WI38 (cell line): ENCODE data around the gene SYTL1.

Experiments
- H3K4me3 ChIP-seq: 2 replicates; pipeline ENCODE4 v1.5.1; 2011; ENCODE audit warnings: low read depth, mild to moderate bottlenecking, control low read depth, low read length
- TF ChIP-seq, protein P1 (sequence below): IDR thresholded peaks from 2 replicates; pipeline ENCODE4 v1.5.1; 2012; ENCODE audit warnings: low read depth, mild to moderate bottlenecking, control low read depth, low read length

SYTL1 gene

GRCh38 chr1:27342391-27342777 lies 562 bp downstream of the SYTL1 start:
- TF ChIP-seq, protein P1, sequence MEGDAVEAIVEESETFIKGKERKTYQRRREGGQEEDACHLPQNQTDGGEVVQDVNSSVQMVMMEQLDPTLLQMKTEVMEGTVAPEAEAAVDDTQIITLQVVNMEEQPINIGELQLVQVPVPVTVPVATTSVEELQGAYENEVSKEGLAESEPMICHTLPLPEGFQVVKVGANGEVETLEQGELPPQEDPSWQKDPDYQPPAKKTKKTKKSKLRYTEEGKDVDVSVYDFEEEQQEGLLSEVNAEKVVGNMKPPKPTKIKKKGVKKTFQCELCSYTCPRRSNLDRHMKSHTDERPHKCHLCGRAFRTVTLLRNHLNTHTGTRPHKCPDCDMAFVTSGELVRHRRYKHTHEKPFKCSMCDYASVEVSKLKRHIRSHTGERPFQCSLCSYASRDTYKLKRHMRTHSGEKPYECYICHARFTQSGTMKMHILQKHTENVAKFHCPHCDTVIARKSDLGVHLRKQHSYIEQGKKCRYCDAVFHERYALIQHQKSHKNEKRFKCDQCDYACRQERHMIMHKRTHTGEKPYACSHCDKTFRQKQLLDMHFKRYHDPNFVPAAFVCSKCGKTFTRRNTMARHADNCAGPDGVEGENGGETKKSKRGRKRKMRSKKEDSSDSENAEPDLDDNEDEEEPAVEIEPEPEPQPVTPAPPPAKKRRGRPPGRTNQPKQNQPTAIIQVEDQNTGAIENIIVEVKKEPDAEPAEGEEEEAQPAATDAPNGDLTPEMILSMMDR: no peak
- no peak overlapping the region for H3K4me3 ChIP-seq

- no peak overlapping the region for H3K4me3 ChIP-seq
- TF ChIP-seq, protein P1: no peak
Measured at GRCh38 chr1:27342778-27343638, 1.2 kb downstream of the SYTL1 start.

DNA sequence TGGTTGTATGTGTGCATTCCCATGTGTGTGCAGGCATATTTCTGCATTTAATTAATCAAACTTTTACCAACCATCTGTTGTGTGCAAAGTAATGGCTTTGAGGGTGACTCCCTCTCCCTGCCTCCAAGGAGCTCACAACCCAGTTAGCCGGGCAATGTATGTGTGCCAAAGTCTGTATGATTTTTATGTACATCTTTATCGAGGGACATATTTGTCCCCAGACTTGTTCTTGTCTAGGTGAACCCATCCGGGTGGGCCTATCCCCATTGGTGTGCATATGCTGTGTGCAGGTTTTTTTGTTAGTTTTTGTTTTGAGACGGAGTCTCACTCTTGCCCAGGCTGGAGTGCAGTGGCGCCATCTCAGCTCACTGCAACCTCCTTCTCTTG lies 1.8 kb downstream of the SYTL1 start:
- TF ChIP-seq, protein P1: no peak
- no peak overlapping the region for H3K4me3 ChIP-seq

GRCh38 chr1:27345272-27345671 lies 3.5 kb downstream of the SYTL1 start:
- TF ChIP-seq, protein P1: no peak

DNA sequence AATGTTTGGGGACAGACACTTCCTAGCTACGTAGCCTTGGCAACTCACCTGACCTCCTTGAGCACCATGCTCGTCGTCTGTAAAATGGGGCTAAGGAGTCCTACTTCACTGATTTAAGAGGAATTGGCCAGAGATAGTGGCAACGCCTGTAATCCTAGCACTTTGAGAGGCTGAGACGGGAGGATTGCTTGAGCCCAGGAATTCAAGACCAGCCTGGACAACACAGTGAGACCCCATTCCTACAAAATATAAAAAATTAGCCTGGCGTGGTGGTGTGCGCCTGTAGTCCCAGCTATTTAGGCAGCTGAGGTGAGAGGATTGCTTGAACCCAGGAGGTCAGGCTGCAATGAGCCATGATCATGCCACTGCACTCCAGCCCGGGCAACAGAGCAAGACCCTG lies 4.5 kb downstream of the SYTL1 start:
- no peak overlapping the region for H3K4me3 ChIP-seq
- TF ChIP-seq, protein P1: no peak

More at GRCh38 chr1:27345272-27345671, 3.5 kb downstream of the SYTL1 start:
- H3K4me3 ChIP-seq: no peak overlapping the region

- TF ChIP-seq, protein P1: no peak
- no peak overlapping the region for H3K4me3 ChIP-seq
Measured at GRCh38 chr1:27346991-27347624, 5.3 kb downstream of the SYTL1 start.
